Measurements from ENCODE around the gene TNF.

The TNF gene

GRCh38 chr6:31620586-31621319 lies 45.4 kb downstream of the TNF start, which contains the start of gene PRRC2A:
Gene PRRC2A, plus strand, starts transcription at chr6:31620715. Its CDS starts 2,075 bp downstream, at chr6:31622790.
- Mint-ChIP-seq H3K4me3 (peak within 1 kb of the TSS; percentile 95), H3K9me3 (no peaks in the 10 kb centered on the region), H3K4me1 (peaks cover 43% of the 10 kb centered on the region), H3K27ac (peak within 1 kb of the TSS; percentile 99), H3K36me3 (peaks cover 14% of the 10 kb centered on the region), H3K27me3 (no peaks in the 10 kb centered on the region)

DNA sequence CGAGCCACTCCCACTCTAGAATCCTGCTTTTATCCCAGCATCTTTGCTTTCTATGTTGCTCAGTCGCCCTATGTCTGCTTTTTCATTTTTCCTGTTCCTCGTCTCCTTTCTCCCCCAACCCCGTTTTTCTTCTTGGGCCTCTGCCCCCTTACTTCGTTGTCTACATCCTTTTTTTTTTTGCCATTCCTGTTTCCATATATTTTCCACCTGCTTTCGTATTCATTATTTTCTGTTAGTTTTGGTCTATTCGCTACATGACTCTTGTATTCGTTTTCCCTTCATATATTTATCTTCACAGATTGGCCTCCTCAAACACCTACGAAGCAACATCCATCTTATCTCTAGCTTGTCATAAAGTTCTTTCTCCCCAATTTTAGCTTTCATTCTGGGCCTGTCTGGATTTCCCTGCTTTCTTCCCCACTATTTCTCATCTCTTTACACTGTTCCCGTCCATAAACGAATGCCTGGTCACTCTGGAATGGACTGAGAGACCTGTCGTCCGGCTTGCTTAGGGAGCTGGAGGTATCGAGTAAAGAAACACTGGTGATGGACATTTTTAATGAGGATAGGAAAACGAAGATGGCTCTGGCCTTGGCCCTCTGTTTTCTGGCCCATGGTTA lies 46.1 kb downstream of the TNF start:
- Mint-ChIP-seq H3K27me3 (no peaks in the 10 kb centered on the region), H3K4me1 (peaks cover 40% of the 10 kb centered on the region), H3K9me3 (no peaks in the 10 kb centered on the region), H3K4me3 (peak overlapping the region; percentile 95), H3K27ac (peak overlapping the region; percentile 99), H3K36me3 (peaks cover 18% of the 10 kb centered on the region)

DNA sequence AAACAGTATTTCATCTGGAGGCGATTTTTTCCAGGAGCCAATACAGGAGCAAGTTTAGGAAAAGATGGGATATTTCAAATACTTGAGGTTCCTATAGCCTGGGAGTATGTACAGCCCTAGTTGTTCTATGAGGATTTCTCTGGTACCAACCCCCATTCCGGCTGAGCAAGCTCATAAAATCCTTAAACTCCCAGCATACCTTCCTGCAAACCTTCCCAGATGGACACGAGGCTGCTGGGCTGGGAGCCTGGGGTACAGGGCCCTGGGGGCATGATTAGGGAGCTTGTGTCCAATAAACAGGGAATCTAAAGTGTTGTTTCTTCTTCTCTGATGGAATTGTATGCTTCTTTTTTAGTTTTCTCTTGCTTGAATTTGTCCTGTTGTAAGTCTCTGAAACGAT lies 46.6 kb downstream of the TNF start:
- Mint-ChIP-seq H3K4me1 (peaks cover 34% of the 10 kb centered on the region), H3K4me3 (peak overlapping the region; percentile 95), H3K36me3 (peaks cover 20% of the 10 kb centered on the region)

GRCh38 chr6:31622684-31623091 lies 47.3 kb downstream of the TNF start:
- peaks cover 40% of the 10 kb centered on the region for H3K4me1 Mint-ChIP-seq
- peak overlapping the region; percentile 99 for H3K27ac Mint-ChIP-seq
- no peaks in the 10 kb centered on the region for H3K27me3 Mint-ChIP-seq
- H3K4me3 Mint-ChIP-seq: peak overlapping the region; percentile 95
- H3K36me3 Mint-ChIP-seq: peaks cover 27% of the 10 kb centered on the region
- no peaks in the 10 kb centered on the region for H3K9me3 Mint-ChIP-seq

More for the DNA sequence above, 46.6 kb downstream of the TNF start:
- Mint-ChIP-seq H3K27me3 (no peaks in the 10 kb centered on the region), H3K9me3 (no peaks in the 10 kb centered on the region), H3K27ac (peak overlapping the region; percentile 99)

DNA sequence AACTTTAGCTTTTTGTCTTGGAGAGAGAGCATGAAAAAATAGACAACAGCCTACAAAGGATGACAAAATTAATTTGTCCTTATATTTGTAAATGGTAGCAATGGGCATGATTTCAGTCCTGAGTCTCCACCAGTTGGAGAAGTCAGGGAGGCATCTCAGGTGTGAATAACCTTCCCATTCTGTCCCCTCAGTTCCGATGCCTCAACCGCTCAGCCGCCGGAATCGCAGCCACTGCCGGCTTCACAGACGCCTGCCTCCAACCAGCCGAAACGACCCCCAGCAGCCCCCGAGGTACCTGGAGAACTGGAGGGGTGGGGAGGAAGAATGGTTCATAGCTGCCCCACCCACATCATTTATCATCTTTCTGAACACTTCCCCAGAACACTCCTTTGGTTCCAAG lies 48.7 kb downstream of the TNF start:
- no peaks in the 10 kb centered on the region for H3K9me3 Mint-ChIP-seq
- no peak overlapping the region for H3K4me3 Mint-ChIP-seq
- peaks cover 27% of the 10 kb centered on the region for H3K36me3 Mint-ChIP-seq
- peaks cover 36% of the 10 kb centered on the region for H3K4me1 Mint-ChIP-seq
- H3K27ac Mint-ChIP-seq: peak overlapping the region; percentile 32
- no peaks in the 10 kb centered on the region for H3K27me3 Mint-ChIP-seq

GRCh38 chr6:31626952-31627351 lies 51.6 kb downstream of the TNF start:
- H3K4me1 Mint-ChIP-seq: peaks cover 25% of the 10 kb centered on the region
- H3K27ac Mint-ChIP-seq: no peak overlapping the region
- H3K27me3 Mint-ChIP-seq: no peaks in the 10 kb centered on the region
- H3K9me3 Mint-ChIP-seq: no peaks in the 10 kb centered on the region
- H3K36me3 Mint-ChIP-seq: peaks cover 31% of the 10 kb centered on the region
- H3K4me3 Mint-ChIP-seq: no peak overlapping the region

DNA sequence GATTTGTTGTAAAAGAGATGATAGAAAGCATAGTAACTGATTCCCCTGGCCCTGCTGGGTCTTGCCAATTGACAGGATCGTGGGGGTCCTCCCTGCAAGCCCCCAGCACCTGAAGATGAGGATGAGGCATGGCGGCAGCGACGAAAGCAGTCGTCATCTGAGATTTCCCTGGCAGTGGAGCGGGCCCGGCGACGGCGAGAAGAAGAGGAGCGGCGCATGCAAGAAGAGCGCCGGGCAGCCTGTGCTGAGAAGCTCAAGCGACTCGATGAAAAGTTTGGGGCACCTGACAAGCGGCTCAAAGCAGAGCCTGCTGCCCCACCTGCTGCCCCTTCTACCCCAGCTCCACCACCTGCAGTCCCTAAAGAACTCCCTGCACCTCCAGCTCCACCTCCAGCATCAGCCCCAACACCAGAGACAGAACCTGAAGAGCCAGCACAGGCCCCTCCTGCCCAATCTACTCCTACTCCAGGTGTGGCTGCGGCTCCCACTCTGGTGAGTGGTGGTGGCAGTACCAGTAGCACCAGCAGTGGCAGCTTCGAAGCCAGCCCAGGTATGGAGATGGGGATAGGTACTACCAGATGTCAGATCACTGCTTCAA lies 52.4 kb downstream of the TNF start:
- Mint-ChIP-seq H3K36me3 (peaks cover 25% of the 10 kb centered on the region), H3K27ac (peak overlapping the region; percentile 37), H3K27me3 (no peaks in the 10 kb centered on the region), H3K4me3 (no peak overlapping the region), H3K9me3 (no peaks in the 10 kb centered on the region), H3K4me1 (peaks cover 16% of the 10 kb centered on the region)
